Measurements from ENCODE around the gene WDR27.
"Not testable (repeated sequence)": the region's sequence is repeated elsewhere in the genome, so short reads cannot be mapped to it uniquely, and the experiment has no call there.

WDR27 gene

DNA sequence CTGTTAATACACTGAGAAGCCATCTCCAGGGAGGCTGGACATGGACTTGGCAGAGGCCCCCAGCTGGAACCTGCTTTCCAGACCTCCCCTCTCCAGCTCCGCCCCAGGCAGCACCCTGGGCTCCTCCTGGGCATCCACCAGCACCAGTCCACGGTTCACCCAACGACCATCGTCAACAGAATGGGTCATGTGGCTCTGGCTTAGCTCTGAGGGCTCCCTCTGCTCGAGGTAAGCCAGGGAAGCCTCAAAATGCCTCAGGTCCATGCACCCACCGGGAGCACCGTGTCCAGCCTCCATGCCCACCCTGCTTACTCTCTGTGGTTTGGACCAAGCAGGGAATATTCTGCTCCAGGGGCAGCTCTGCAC is 40.5 kb downstream of the WDR27 start:
- no peak for DNase-seq (ENCODE audit: low spot score)

- DNase-seq (ENCODE audit: low spot score) = no peak
Observed at GRCh38 chr6:169660751-169661390, 41.0 kb downstream of the WDR27 start.

GRCh38 chr6:169659820-169660610 is 41.8 kb downstream of the WDR27 start:
- no peak for DNase-seq (ENCODE audit: low spot score)

GRCh38 chr6:169657284-169657610 is 44.6 kb downstream of the WDR27 start:
- no peak for DNase-seq (ENCODE audit: low spot score)

DNA sequence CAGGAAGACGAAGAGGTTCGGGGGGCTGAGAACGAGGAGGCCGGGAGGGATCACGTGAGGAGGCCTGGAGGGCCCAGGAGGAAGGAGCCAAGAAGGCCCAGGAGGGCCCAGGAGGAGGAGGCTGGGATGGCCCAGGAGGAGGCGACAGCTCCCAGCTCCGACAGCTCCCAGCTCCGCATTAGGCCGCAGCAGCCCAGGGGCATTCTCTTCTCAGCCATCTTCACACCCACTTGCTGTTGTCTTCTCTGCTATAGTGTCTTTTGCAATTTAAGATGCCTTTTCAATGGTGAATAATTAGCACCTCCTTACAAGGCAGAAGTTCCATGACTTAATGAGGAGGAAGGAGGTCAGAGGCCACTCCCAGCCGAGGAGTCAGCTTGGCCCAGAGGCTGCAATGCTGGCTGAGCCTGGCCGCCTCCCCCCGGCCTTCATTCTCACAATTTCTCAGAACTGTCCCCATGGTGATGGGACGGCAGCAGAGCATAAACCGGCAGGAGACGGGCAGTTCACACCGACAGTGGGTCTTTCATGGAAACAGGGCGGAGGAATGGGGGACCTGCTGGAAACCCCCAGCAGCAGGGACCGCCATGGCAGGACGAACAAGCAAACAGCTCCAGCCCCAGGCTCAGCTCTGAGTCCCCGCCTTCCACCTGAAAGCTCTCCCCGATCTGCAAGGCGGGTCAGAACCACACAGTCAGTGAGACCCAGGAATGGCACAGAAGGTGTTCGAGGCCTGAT is 45.1 kb downstream of the WDR27 start:
- DNase-seq (ENCODE audit: low spot score) = no peak

DNA sequence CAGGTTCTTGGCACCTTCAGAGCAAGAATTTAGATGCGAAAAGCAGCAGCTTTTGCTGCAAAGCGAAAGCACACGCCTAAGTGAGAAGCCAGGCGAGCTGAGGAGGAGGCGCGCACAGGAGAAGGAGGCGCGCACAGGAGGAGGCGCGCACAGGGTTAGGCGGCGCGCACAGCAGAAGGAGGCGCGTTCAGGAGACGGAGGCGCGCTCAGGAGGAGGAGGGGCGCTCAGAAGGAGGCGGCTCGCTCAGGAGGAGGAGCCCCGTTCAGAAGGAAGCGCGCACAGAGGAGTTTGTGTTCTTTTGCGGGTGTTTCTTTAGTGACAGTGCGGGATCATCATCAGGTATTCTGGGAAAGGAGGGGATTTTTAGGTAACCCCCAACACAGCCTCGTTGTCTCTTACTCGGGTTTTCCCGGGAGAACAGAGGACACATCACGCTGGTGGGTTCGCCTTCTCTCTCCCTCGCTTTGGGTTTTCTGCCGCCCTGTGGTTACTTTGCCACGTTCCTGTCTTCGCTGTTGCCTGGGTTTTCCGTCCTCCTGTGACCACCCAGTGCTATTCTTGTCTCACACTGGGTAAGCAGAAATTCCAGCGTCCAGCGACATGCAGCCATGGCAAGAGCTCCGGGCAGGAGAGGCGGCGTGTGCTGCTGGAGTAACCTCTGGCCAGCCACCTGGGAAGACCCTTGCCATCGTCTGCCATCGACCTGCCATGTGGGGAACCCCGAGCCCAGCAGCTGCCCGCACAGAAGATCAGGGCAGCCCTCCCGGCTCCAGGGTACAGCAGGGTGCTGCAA is 47.0 kb downstream of the WDR27 start:
- no peak for DNase-seq (ENCODE audit: low spot score)

DNA sequence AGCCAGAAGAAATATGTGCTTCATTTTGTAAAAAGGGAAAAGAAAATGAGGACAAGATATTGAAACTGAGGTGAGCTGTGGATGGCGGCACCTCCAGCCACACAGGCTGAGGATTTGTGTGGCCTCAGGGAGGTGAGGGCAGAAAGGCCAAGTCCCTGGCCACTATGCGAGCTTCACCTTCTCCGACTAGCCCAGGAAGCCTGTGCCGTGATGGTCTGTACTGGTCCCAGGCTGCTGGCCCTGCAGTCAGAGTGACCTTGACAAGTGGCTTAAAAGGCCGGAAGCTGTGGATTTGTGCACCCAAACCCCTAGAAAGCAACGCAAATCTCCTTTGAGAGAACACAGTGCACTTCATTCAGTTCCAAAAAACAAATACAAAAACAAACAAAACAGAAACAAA is 48.1 kb downstream of the WDR27 start:
- no peak for DNase-seq (ENCODE audit: low spot score)

DNA sequence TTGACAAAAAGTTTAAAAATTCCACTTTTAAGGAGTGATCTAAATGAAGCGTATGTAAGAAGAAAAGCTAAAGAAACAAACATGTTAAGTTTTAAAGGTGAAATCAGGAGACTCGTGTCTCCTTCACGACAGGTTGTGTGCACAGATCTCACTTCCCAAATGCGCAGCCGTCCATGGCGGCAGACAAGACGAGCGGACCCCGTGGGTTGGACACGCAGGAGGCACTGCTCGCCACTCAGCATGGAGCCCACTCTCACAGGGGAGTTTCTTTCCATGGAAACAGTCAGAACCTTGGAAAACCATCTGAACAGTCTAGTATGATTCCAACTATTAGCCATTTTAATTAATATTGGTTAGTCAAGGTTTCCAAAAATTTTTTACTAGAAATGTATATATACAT is 48.9 kb downstream of the WDR27 start:
- no peak for DNase-seq (ENCODE audit: low spot score)

DNA sequence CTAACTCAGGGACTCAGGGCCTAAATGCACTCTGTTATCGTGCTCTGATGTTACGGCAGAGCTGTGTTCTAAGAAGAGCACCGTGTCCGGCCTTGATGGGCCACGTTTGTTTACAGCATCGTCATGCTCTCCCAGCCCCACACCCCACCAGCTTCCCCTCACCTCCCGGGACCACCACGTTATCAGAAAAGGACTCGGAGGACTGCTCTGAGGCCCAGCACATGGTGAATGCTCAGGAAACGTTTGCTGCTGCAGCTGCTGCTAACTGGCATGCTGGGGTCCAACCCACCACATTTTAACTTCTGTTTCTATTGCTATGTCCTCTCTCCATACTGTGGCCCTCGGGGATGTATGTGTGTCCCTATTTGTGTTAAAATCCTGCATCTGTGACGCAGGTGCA is 50.3 kb downstream of the WDR27 start:
- DNase-seq (ENCODE audit: low spot score) = no peak

GRCh38 chr6:169650959-169651292 is 50.9 kb downstream of the WDR27 start:
- no peak for DNase-seq (ENCODE audit: low spot score)

DNA sequence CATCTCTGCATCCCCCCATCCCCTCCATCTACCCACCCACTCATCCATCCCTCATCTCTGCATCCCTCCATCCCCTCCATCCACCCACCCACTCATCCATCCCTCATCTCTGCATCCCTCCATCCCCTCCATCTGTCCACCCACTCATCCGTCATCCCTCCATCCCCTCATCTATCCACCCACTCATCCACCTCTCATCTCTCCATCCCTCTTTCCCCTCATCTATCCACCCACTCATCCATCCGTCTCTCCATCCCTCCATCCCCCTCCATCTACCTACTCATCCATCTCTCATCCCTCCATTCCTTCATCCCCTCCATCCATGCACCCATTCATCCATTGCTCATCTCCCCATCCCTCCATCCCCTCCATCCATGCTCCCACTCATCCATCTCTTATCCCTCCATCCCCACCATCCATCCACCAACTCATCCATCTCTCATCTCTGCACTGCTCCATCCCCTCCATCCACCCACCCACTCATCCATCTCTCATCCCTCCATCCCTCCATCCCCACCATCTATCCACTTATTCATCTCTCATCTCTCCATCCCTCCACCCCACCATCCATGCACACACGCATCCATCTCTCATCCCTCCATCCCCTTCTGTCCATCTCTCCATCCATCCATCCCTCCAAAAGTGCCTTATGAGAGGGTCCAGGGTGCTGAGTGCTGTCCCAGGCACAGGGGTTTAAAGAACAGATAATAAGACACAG is 51.4 kb downstream of the WDR27 start:
- DNase-seq (ENCODE audit: low spot score) = no peak

- no peak for DNase-seq (ENCODE audit: low spot score)
Observed at GRCh38 chr6:169648617-169649016, 53.2 kb downstream of the WDR27 start.

- DNase-seq (ENCODE audit: low spot score) = no peak
Observed at GRCh38 chr6:169648092-169648491, 53.7 kb downstream of the WDR27 start.

- DNase-seq (ENCODE audit: low spot score) = no peak
Observed at GRCh38 chr6:169647637-169648036, 54.2 kb downstream of the WDR27 start.

DNA sequence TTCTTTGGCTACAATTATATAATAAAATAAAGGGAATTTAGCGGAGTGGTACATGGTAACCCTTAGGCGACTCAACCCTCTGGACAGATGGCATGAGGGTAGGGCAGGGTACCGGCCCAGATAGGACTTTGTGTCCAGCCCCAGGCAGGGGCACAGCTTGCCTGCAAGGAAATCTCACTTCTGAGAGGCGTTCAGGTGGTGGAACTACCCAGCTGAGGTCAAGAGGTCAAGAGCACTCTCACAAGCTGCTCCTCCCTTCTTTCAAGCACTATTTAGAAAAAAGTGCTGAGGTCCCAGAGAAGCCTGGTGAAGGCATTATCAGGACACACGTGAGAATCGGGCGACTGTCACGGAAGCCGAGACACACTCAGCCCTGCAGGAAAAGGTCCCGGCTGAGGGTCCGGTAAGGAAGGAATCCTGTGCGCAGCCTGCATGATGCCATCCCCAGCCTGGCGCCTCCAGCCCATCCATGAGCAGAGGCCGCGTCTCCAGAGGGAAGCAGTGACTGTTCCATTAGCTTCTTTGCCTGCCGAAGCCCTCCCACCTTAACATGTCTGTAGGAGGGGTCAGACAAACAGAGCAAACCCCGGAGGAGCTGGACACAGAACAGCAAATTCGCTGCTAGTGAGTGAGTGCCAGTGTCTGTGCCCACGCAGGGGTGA is 54.8 kb downstream of the WDR27 start:
- no peak for DNase-seq (ENCODE audit: low spot score)

GRCh38 chr6:169645459-169645858 is 56.4 kb downstream of the WDR27 start:
- not testable (repeated sequence) for DNase-seq (ENCODE audit: low spot score)

DNA sequence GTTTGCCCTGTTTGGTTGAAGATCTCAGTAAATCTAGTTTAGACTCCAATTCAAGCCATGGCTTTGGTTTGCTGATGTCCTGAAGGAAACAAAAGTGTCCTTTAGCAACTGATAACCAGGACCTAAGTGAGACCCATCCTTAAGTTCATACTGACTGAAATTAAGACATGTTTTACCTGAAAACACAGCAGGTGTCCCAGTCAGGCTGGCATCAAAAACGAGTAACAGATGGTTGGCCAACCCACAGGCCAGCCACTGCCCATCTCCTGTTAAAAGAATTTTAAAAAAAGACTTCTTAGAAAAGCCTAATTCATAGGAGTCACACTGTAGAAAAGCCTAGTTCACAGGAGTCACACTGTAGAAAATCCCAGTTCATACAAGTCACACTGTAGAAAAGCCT is 58.3 kb downstream of the WDR27 start:
- DNase-seq (ENCODE audit: low spot score) = no peak

- no peak for DNase-seq (ENCODE audit: low spot score)
Observed at GRCh38 chr6:169642455-169642854, 59.4 kb downstream of the WDR27 start.

- no peak for DNase-seq (ENCODE audit: low spot score)
Observed at GRCh38 chr6:169641461-169642085, 60.3 kb downstream of the WDR27 start.

DNA sequence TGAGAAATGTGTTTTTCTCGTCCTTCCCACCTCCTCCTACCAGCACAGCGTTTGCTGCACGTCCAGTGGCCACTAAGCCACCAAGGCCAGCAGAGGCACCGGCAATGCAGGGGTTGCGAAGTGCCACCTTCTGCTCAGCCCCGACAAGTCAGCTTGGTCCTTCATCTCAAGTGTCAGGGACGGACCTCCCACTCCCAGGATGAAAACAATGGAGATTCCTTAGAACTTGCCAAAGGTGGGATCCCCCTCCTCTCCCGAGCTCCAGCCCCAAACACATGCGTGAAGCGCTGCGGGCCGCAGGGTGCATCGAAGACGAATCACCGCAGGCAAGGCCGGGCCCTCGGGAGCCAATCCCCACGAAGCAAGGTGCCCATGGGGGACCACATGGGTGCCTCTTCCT is 60.8 kb downstream of the WDR27 start:
- no peak for DNase-seq (ENCODE audit: low spot score)

DNA sequence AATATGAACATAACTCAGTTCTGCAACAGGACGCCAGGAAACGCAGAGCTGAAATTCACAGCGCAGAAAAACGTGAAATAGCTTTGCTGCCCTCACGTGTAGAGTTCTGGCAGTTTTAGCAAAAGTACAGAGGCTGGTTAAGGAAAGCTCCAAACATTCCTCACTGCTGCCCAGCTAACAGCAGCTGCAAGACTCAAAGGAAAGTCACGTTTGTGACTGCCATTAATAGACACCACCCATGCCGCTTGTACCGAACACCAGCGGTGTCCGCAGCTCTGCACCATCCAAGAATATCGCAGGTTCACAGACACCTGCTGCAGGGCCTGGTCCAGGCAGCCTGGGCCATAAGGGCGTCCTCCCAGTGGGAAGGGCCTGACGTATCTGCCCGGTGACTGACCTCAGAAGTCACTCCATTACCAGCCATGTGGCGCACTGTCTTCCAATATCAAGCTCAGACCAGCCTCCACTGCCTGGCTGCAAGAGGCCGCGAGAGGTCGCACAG is 61.4 kb downstream of the WDR27 start:
- DNase-seq (ENCODE audit: low spot score) = no peak
